ENCODE results near the gene GRP. TPM values are rescaled to one million over a fixed set of nuclear protein-coding genes. Genes with fewer than 3 reads are reported as not detected.

The GRP gene
- polyA plus RNA-seq, 1 donor from 2014 or later: not detected

- Mint-ChIP-seq H3K27me3 (peaks cover 44% of the 10 kb centered on the region), H3K4me3 (no peak overlapping the region), H3K36me3 (no peaks in the 10 kb centered on the region), H3K4me1 (no peaks in the 10 kb centered on the region), H3K27ac (no peak overlapping the region), H3K9me3 (peaks cover 0 to 3% (median 0%) of the 10 kb centered on the region in 3 donors)
These were observed 59.2 kb downstream of the GRP start for GRCh38 chr18:59279193-59279592.

DNA sequence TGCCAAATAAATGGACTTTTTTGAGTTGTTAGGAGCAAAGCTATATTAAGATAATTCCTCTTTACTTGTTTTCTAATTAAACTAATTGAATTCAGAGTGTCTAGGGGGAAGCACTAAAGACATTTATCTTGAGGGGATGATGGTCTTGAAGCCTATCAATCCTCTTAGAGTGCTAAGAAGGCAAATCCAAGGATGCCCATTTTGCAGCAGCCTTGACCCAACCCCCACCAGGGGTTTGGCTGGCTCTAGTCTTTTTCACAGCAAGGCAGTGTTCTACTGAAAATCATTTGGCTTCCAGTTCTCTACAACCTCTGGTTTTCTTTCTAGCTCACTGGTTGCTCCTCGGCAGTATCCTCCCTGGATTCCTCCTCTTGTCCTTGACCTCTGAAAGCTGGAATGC is 59.8 kb downstream of the GRP start:
- H3K36me3 Mint-ChIP-seq: no peaks in the 10 kb centered on the region
- H3K27ac Mint-ChIP-seq: no peak overlapping the region
- no peak overlapping the region for H3K4me3 Mint-ChIP-seq
- H3K4me1 Mint-ChIP-seq: no peaks in the 10 kb centered on the region
- peaks cover 39% of the 10 kb centered on the region for H3K27me3 Mint-ChIP-seq
- H3K9me3 Mint-ChIP-seq: peaks cover 0 to 3% (median 0%) of the 10 kb centered on the region in 3 donors

Other genes starting within 250 kb of the GRP start
- 260 TPM for gene SEC11C, start 80.3 kb upstream of the GRP start, polyA plus RNA-seq
- not detected for gene RAX, start 53.3 kb downstream of the GRP start, polyA plus RNA-seq
- not detected for gene CPLX4, start 98.5 kb downstream of the GRP start, polyA plus RNA-seq
- 30.8 TPM for gene LMAN1, start 139.1 kb downstream of the GRP start, polyA plus RNA-seq

Data from IgD-negative memory B cell (primary cell).